Measurements from ENCODE around the gene CCT5.

CCT5 gene

GRCh38 chr5:10266137-10266536 lies 16.1 kb downstream of the CCT5 start:
- TF ChIP-seq EZH2 (IDR thresholded peaks at IDR 0.05; ENCODE audit: borderline replicate concordance, low read length), result no peak
- TF ChIP-seq CTCF (IDR thresholded peaks at IDR 0.05; ENCODE audit: low read length), result no peak
- no peaks in the 10 kb centered on the region for H3K4me1 ChIP-seq (ENCODE audit: insufficient read depth, low read length, severe bottlenecking)

GRCh38 chr5:10266839-10267238 lies 16.8 kb downstream of the CCT5 start:
- Histone ChIP-seq H4K20me1 (ENCODE audit: insufficient read depth, low read length) (no peaks in the 10 kb centered on the region), H3K4me2 (ENCODE audit: low read length) (no peak overlapping the region), H3K79me2 (ENCODE audit: insufficient read depth, low read length) (no peaks in the 10 kb centered on the region), H3K4me1 (ENCODE audit: insufficient read depth, low read length, severe bottlenecking) (no peaks in the 10 kb centered on the region), H3K9me3 (ENCODE audit: low read length) (no peaks in the 10 kb centered on the region), H2AFZ (ENCODE audit: low read length) (no peak overlapping the region), H3K27me3 (ENCODE audit: insufficient read depth, low read length) (no peaks in the 10 kb centered on the region), H3F3A (ENCODE audit: insufficient read depth, low read length) (peaks cover 12% of the 10 kb centered on the region; the same call in 1 of the 2 replicates), H3K27ac (ENCODE audit: low read depth, low read length, poor library complexity, severe bottlenecking) (no peak overlapping the region), H3K9me2 (ENCODE audit: low read depth, low read length) (no peaks in the 10 kb centered on the region), H3K9ac (ENCODE audit: low read length) (no peak overlapping the region), H3K36me3 (ENCODE audit: insufficient read depth, low read length) (peaks cover 45% of the 10 kb centered on the region), H3K4me3 (ENCODE audit: low read depth, low read length, poor library complexity, severe bottlenecking) (no peak overlapping the region)
- TF ChIP-seq CTCF (IDR thresholded peaks at IDR 0.05; ENCODE audit: low read length) (no peak), EZH2 (IDR thresholded peaks at IDR 0.05; ENCODE audit: borderline replicate concordance, low read length) (no peak)

More at GRCh38 chr5:10266137-10266536, 16.1 kb downstream of the CCT5 start:
- H3K79me2 ChIP-seq (ENCODE audit: insufficient read depth, low read length), result no peaks in the 10 kb centered on the region
- H3K27ac ChIP-seq (ENCODE audit: low read depth, low read length, poor library complexity, severe bottlenecking), result no peak overlapping the region
- no peak overlapping the region for H2AFZ ChIP-seq (ENCODE audit: low read length)
- H3K36me3 ChIP-seq (ENCODE audit: insufficient read depth, low read length), result peaks cover 52% of the 10 kb centered on the region
- H3K9me2 ChIP-seq (ENCODE audit: low read depth, low read length), result no peaks in the 10 kb centered on the region
- H3K9me3 ChIP-seq (ENCODE audit: low read length), result no peaks in the 10 kb centered on the region
- peaks cover 12% of the 10 kb centered on the region; the same call in 1 of the 2 replicates for H3F3A ChIP-seq (ENCODE audit: insufficient read depth, low read length)
- no peak overlapping the region for H3K4me2 ChIP-seq (ENCODE audit: low read length)
- no peaks in the 10 kb centered on the region for H3K27me3 ChIP-seq (ENCODE audit: insufficient read depth, low read length)
- no peaks in the 10 kb centered on the region for H4K20me1 ChIP-seq (ENCODE audit: insufficient read depth, low read length)
- H3K9ac ChIP-seq (ENCODE audit: low read length), result no peak overlapping the region
- no peak overlapping the region for H3K4me3 ChIP-seq (ENCODE audit: low read depth, low read length, poor library complexity, severe bottlenecking)

- no peaks in the 10 kb centered on the region for H3K79me2 ChIP-seq (ENCODE audit: insufficient read depth, low read length)
- peaks cover 12% of the 10 kb centered on the region; the same call in 1 of the 2 replicates for H3F3A ChIP-seq (ENCODE audit: insufficient read depth, low read length)
- H3K27ac ChIP-seq (ENCODE audit: low read depth, low read length, poor library complexity, severe bottlenecking), result no peak overlapping the region
- H3K9me3 ChIP-seq (ENCODE audit: low read length), result 0 out of 2 replicates have a peak, but pooled peaks cover 5% of the 10 kb centered on the region
- H3K9ac ChIP-seq (ENCODE audit: low read length), result no peak overlapping the region
- no peak overlapping the region for H3K4me2 ChIP-seq (ENCODE audit: low read length)
- peaks cover 33% of the 10 kb centered on the region for H3K36me3 ChIP-seq (ENCODE audit: insufficient read depth, low read length)
- no peaks in the 10 kb centered on the region for H3K4me1 ChIP-seq (ENCODE audit: insufficient read depth, low read length, severe bottlenecking)
- H3K9me2 ChIP-seq (ENCODE audit: low read depth, low read length), result no peaks in the 10 kb centered on the region
- no peak overlapping the region for H2AFZ ChIP-seq (ENCODE audit: low read length)
- no peak for TF ChIP-seq EZH2 (IDR thresholded peaks at IDR 0.05; ENCODE audit: borderline replicate concordance, low read length)
- TF ChIP-seq CTCF (IDR thresholded peaks at IDR 0.05; ENCODE audit: low read length), result no peak
- H3K27me3 ChIP-seq (ENCODE audit: insufficient read depth, low read length), result peaks cover 6% of the 10 kb centered on the region; the same call in 1 of the 2 replicates
- H3K4me3 ChIP-seq (ENCODE audit: low read depth, low read length, poor library complexity, severe bottlenecking), result no peak overlapping the region
- no peaks in the 10 kb centered on the region for H4K20me1 ChIP-seq (ENCODE audit: insufficient read depth, low read length)
These were observed 18.0 kb downstream of the CCT5 start for GRCh38 chr5:10268100-10268499.

Measured in OCI-LY1 (cell line).